Left ventricle myocardium superior (tissue), 1 donor: ENCODE data around the gene CCDC150. TPM values are rescaled to one million over a fixed set of nuclear protein-coding genes. Genes with fewer than 3 reads are reported as not detected.
A peak's percentile ranks its signal among the peaks of the same experiment; 100 is the strongest.
"Not testable (repeated sequence)": the region's sequence is repeated elsewhere in the genome, so short reads cannot be mapped to it uniquely, and the experiment has no call there.

Experiments
- ATAC-seq: fragments of 200-7000 bp; cut with Tn5 transposase; one replicate; pipeline ENCODE4 v1.9.1; 2020; ENCODE audit warnings: mild to moderate bottlenecking, moderate library complexity
- DNase-seq: peaks from one replicate; pipeline ENCODE4 v3.0.0-alpha.2; 2020
- intact Hi-C: fragments of 100-400 bp; cut with micrococcal nuclease; formaldehyde crosslinking; loops from one replicate; pipeline ENCODE4 v1.11.0; 2022
- total RNA-seq: library from RNA; stranded (reverse); fragmentation: NEBNext Ultra II Directional; extraction: Animal tissue kit (Norgen Biotek cat#: 25700); gene quantifications from one replicate; pipeline ENCODE4 v1.2.1, GENCODE V29; 2021
- donor health status: DM: no; HTN: yes; CAD: no; lungs with severe emphysema.

Gene CCDC150
- total RNA-seq, 1 donor from 2014 or later: 0.74 TPM

GRCh38 chr2:196696423-196697079 is 57.0 kb downstream of the CCDC150 start:
- peak; percentile 11 for ATAC-seq
- intact Hi-C loops: no loop called here
- DNase-seq: no peak

GRCh38 chr2:196697825-196698224 is 58.3 kb downstream of the CCDC150 start:
- DNase-seq (no peak), ATAC-seq (no peak)
- intact Hi-C loops: no loop called here

- no peak for ATAC-seq
- no peak for DNase-seq
- intact Hi-C loops: no loop called here
Measured at GRCh38 chr2:196702641-196703040, 63.1 kb downstream of the CCDC150 start.

GRCh38 chr2:196703695-196704094 is 64.2 kb downstream of the CCDC150 start:
- ATAC-seq (no peak), DNase-seq (no peak)
- intact Hi-C loops: no loop called here

- intact Hi-C loops, ATAC-seq: not testable (repeated sequence)
Measured at GRCh38 chr2:196710056-196710455, 70.5 kb downstream of the CCDC150 start.

GRCh38 chr2:196711625-196712024 is 72.1 kb downstream of the CCDC150 start:
- DNase-seq (no peak), ATAC-seq (no peak)
- intact Hi-C loops: no loop called here

More at GRCh38 chr2:196710056-196710455, 70.5 kb downstream of the CCDC150 start:
- DNase-seq: not testable (repeated sequence)

- ATAC-seq (no peak), DNase-seq (no peak)
- intact Hi-C loops: no loop called here
Measured at GRCh38 chr2:196712867-196713266, 73.4 kb downstream of the CCDC150 start.

- ATAC-seq (no peak), DNase-seq (no peak)
- intact Hi-C loops: no loop called here
Measured at GRCh38 chr2:196718419-196719109, 79.0 kb downstream of the CCDC150 start.

- intact Hi-C loops: no loop called here
- ATAC-seq (peak; percentile 74), DNase-seq (peak; percentile 37)
Measured at GRCh38 chr2:196719110-196719872, 79.8 kb downstream of the CCDC150 start.

GRCh38 chr2:196723571-196723970 is 84.1 kb downstream of the CCDC150 start:
- DNase-seq (no peak), ATAC-seq (no peak)
- intact Hi-C loops: no loop called here

- no peak for DNase-seq
- no peak for ATAC-seq
- intact Hi-C loops: no loop called here
Measured at GRCh38 chr2:196725218-196725617, 85.7 kb downstream of the CCDC150 start.

- ATAC-seq (no peak), DNase-seq (no peak)
- intact Hi-C loops: no loop called here
Measured at GRCh38 chr2:196725882-196726281, 86.4 kb downstream of the CCDC150 start.

- no peak for DNase-seq
- intact Hi-C loops: no loop called here
- ATAC-seq: no peak
Measured at GRCh38 chr2:196729418-196729817, 89.9 kb downstream of the CCDC150 start.

- intact Hi-C loops, ATAC-seq, DNase-seq: not testable (repeated sequence)
Measured at GRCh38 chr2:196736646-196737045, 97.1 kb downstream of the CCDC150 start.

GRCh38 chr2:196737046-196737445 is 97.5 kb downstream of the CCDC150 start:
- ATAC-seq (no peak), DNase-seq (no peak)
- intact Hi-C loops: no loop called here

- intact Hi-C loops: no loop called here
- ATAC-seq (no peak), DNase-seq (no peak)
Measured at GRCh38 chr2:196739031-196739430, 99.5 kb downstream of the CCDC150 start.

- DNase-seq (no peak), ATAC-seq (no peak)
- intact Hi-C loops: no loop called here
Measured at GRCh38 chr2:196742216-196742615, 102.7 kb downstream of the CCDC150 start.

GRCh38 chr2:196742685-196743084 is 103.2 kb downstream of the CCDC150 start:
- intact Hi-C loops: no loop called here
- no peak for DNase-seq
- no peak for ATAC-seq

GRCh38 chr2:196743165-196743564 is 103.7 kb downstream of the CCDC150 start:
- DNase-seq: no peak
- no peak for ATAC-seq
- intact Hi-C loops: no loop called here

- intact Hi-C loops: no loop called here
- DNase-seq (no peak), ATAC-seq (no peak)
Measured at GRCh38 chr2:196745711-196746110, 106.2 kb downstream of the CCDC150 start.
